ENCODE results near the gene NELFB. TPM values are rescaled to one million over a fixed set of nuclear protein-coding genes. Genes with fewer than 3 reads are reported as not detected.

NELFB gene
- total RNA-seq, 4 donors from 2014 or later = 28.1 to 90.5 (median 53.9) TPM

DNA sequence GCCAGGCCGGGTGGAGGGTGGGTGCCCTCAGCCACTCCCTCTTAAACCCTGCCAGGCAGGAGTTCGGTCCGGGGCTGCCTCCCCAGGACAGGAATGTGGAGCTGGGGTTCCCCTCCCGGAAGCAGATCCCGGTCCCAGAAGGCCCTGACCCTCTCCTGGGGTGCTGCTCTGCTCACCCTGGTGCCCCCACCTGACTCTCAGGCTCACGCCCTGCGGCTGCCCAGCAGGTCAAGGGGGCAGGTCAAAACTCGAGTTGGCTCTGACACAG is 50.6 kb downstream of the NELFB start:
- Histone ChIP-seq H3K9me3 (no peaks in the 10 kb centered on the region), H3K4me1 (peaks cover 30 to 71% (median 66%) of the 10 kb centered on the region in 4 donors), H3K27me3 (peaks cover 8% of the 10 kb centered on the region), H3K4me3 (peak overlapping the region in 2 of 4 donors; percentile 37 to 53), H3K27ac (peak overlapping the region; percentile 86 to 98 (median 96)), H3K36me3 (no peaks in the 10 kb centered on the region)
- WGBS, 2 donors (ENCODE audit: low coverage in 1 of 2) = 25% methylated on average over 6 of the region's 8 CpGs; no CpG with 5 or more reads in 1 of the 2 donors
- DNase-seq = no peak
- in situ Hi-C loops (cut with MboI; ENCODE audit: low pct_ligation_motif_present in 1 of 4, low pct_unique_long_range_greater_than_20kb in 1 of 4, low sequenced_read_pairs in 3 of 4) = no loop called here
- intact Hi-C loops (cut with DNase I; ENCODE audit: low total_unique reads) = no loop called here
- TF ChIP-seq POLR2AphosphoS5 (IDR thresholded peaks at IDR 0.05) (no peak), CTCF (IDR thresholded peaks at IDR 0.05) (peak in 1 of 5 experiments; percentile 1), EP300 (IDR thresholded peaks at IDR 0.05; ENCODE audit: low read depth) (no peak), POLR2A (IDR thresholded peaks at IDR 0.05) (no peak)

DNA sequence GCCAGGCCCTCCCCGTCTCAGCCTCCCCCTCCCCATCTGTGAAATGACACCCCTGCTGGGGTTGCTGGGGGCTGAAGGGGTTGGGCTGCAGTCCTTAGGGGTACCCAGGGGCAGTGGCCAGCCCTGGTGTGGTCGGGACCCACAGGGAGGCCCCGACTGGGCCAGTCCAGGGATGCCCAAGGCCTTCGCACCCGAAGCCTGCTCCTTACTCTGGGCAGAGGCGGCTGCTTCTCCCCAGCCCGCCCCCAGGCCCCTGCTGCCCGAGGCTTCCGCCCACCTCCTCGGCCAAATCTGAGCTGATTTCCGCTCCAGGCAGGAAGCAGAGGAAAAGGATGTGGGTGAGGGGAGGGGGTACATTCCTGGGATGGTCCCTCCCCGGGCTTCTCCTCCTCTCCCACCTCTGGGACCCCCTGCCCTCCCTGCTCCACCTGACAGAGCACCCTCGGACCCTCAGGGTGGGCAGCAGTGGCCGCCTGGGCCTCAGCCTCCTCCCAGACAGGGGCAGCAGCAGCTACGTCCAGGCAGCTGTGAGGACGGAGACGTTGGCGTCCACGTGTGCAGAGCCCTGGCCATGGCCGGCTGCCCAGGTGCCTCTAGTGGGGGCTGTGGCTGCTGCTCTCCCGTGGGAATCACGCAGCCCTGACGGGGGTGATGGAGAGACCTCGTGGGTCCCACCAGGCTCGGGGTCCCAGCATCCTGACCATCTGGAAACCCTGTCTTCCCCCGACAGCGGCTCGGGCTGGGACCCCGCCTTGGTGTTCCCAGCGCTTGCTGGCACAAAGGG is 51.1 kb downstream of the NELFB start:
- Histone ChIP-seq H3K27ac (peak overlapping the region; percentile 86 to 98 (median 96)), H3K9me3 (no peaks in the 10 kb centered on the region), H3K4me1 (peaks cover 30 to 76% (median 67%) of the 10 kb centered on the region in 4 donors), H3K27me3 (peaks cover 3% of the 10 kb centered on the region), H3K36me3 (no peaks in the 10 kb centered on the region), H3K4me3 (peak overlapping the region in 2 of 4 donors; percentile 37 to 53)
- 28% methylated on average over 16 of the region's 30 CpGs; no CpG with 5 or more reads in 1 of the 2 donors for WGBS, 2 donors (ENCODE audit: low coverage in 1 of 2)
- in situ Hi-C loops (cut with MboI; ENCODE audit: low pct_ligation_motif_present in 1 of 4, low pct_unique_long_range_greater_than_20kb in 1 of 4, low sequenced_read_pairs in 3 of 4) (no loop called here), intact Hi-C loops (cut with DNase I; ENCODE audit: low total_unique reads) (no loop called here)
- no peak for DNase-seq
- TF ChIP-seq POLR2AphosphoS5 (IDR thresholded peaks at IDR 0.05) = no peak

DNA sequence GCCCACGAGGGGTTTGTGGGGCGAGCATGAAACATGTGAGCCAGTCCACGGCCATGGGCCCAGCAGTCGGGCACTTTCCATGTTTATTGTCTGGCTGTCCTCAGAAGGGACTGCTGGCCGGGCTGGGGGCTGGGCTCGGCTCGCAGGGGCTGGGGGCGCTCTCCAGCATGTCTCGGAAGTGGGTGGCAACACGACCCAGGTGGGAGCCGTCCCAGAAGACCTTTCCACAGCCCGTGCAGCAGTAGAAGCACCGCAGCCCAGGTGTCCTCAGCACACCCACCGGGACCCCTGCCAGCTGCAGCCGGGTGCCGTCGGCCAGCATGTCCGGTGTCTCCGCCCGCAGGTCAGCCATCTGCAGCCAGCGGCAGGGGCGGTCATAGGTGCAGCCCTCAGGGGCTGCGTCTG is 51.7 kb downstream of the NELFB start:
- Histone ChIP-seq H3K27ac (peak overlapping the region; percentile 86 to 98 (median 96)), H3K4me1 (peaks cover 35 to 77% (median 71%) of the 10 kb centered on the region in 4 donors), H3K9me3 (no peaks in the 10 kb centered on the region), H3K27me3 (no peaks in the 10 kb centered on the region), H3K4me3 (peak overlapping the region in 3 of 4 donors; percentile 0 to 53 (median 24)), H3K36me3 (no peaks in the 10 kb centered on the region)
- in situ Hi-C loops (cut with MboI; ENCODE audit: low pct_ligation_motif_present in 1 of 4, low pct_unique_long_range_greater_than_20kb in 1 of 4, low sequenced_read_pairs in 3 of 4) (no loop called here), intact Hi-C loops (cut with DNase I; ENCODE audit: low total_unique reads) (no loop called here)
- 11% methylated on average over 22 of the region's 23 CpGs; no CpG with 5 or more reads in 1 of the 2 donors for whole genome bisulfite sequencing, 2 donors (ENCODE audit: low coverage in 1 of 2)
- TF ChIP-seq POLR2AphosphoS5 (IDR thresholded peaks at IDR 0.05) (peak in 1 of 3 donors; percentile 8), CTCF (IDR thresholded peaks at IDR 0.05) (no peak), POLR2A (IDR thresholded peaks at IDR 0.05) (no peak)
- no peak for DNase-seq

GRCh38 chr9:137307255-137308056 is 52.3 kb downstream of the NELFB start:
- no peaks in the 10 kb centered on the region for H3K27me3 ChIP-seq
- no peak for TF ChIP-seq CTCF (IDR thresholded peaks at IDR 0.05)
- TF ChIP-seq POLR2A (IDR thresholded peaks at IDR 0.05) = peak; percentile 24
- TF ChIP-seq POLR2AphosphoS5 (IDR thresholded peaks at IDR 0.05) = peak in 1 of 3 donors; percentile 22
- TF ChIP-seq EP300 (IDR thresholded peaks at IDR 0.05; ENCODE audit: low read depth) = no peak
- 22% methylated on average over 28 of the region's 30 CpGs; no CpG with 5 or more reads in 1 of the 2 donors for WGBS, 2 donors (ENCODE audit: low coverage in 1 of 2)
- in situ Hi-C loops (cut with MboI; ENCODE audit: low pct_ligation_motif_present in 1 of 4, low pct_unique_long_range_greater_than_20kb in 1 of 4, low sequenced_read_pairs in 3 of 4) (no loop called here), intact Hi-C loops (cut with DNase I; ENCODE audit: low total_unique reads) (no loop called here)
- H3K27ac ChIP-seq = peak overlapping the region; percentile 86 to 98 (median 96)
- peaks cover 35 to 82% (median 76%) of the 10 kb centered on the region in 4 donors for H3K4me1 ChIP-seq
- no peaks in the 10 kb centered on the region for H3K9me3 ChIP-seq
- DNase-seq = peak; percentile 80
- peak overlapping the region in 3 of 4 donors; percentile 0 to 53 (median 24) for H3K4me3 ChIP-seq
- no peaks in the 10 kb centered on the region for H3K36me3 ChIP-seq

All from transverse colon (tissue), 4 donors.